ENCODE measurements around the gene ELP1.

ELP1 gene

DNA sequence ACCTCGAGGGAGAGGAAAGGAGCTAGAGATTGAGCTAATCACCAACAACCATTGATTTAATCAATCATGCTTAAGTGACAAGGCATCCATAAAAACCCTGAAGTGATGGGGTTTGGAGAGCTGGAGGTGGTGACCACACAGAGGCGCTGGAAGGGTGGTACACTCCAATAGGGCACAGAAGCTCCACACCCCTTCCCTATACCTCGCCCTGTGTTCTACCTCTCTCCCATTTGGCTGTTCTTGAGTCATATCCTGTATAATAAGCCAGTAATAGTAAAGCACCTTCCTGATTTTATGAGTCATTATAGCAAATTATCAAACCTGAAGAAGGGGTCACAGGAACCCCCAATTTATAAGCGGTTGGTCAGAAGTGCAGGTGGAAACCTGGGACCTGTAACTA lies 96.4 kb downstream of the ELP1 start:
- no peak for DNase-seq (ENCODE audit: low spot score)
- H3K27ac ChIP-seq, result no peak overlapping the region
- TF ChIP-seq, protein P1, sequence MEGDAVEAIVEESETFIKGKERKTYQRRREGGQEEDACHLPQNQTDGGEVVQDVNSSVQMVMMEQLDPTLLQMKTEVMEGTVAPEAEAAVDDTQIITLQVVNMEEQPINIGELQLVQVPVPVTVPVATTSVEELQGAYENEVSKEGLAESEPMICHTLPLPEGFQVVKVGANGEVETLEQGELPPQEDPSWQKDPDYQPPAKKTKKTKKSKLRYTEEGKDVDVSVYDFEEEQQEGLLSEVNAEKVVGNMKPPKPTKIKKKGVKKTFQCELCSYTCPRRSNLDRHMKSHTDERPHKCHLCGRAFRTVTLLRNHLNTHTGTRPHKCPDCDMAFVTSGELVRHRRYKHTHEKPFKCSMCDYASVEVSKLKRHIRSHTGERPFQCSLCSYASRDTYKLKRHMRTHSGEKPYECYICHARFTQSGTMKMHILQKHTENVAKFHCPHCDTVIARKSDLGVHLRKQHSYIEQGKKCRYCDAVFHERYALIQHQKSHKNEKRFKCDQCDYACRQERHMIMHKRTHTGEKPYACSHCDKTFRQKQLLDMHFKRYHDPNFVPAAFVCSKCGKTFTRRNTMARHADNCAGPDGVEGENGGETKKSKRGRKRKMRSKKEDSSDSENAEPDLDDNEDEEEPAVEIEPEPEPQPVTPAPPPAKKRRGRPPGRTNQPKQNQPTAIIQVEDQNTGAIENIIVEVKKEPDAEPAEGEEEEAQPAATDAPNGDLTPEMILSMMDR (IDR thresholded peaks at IDR 0.05), result no peak
- no peak overlapping the region for H3K4me3 ChIP-seq

DNA sequence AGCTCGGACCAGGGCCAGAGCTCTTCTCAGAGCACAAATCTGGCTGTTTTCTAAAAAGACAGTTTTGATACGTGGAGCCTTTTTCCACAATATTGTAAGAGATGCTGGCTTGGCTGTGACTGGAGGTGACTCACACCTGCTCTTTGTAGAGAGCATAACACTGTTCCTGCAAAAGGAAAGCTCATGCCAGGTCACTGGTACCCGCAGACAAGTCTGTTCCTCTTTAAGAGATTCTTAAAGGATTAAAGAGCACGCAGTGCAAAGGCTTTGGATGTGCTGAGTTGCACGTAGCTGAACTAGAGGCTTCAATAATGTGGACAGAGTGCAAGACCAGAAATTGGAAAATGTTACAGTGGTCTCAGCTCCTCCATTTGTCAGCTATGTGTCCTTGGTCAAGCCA lies 97.1 kb downstream of the ELP1 start:
- DNase-seq (ENCODE audit: low spot score), result no peak
- TF ChIP-seq, protein P1 (IDR thresholded peaks at IDR 0.05), result no peak
- H3K27ac ChIP-seq, result no peak overlapping the region
- no peak overlapping the region for H3K4me3 ChIP-seq

DNA sequence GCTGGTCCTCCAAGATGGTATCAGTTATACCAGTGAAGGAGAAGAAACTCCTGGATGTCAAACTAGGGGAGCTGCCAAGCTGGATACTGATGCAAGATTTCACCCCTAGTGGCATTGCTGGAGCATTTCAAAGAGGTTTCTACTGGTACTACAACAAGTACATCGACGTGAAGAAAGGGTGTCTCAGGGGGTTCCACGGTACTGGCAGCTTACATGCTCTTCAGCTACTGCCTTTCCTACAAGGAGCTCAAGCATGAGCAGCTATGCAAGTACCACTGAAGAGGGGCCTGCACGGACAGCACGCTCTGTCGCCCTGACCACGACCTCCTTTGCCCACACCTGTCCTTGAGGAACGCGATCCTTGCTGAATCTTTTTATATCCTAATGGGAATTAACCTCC lies 97.6 kb downstream of the ELP1 start:
- TF ChIP-seq, protein P1 (IDR thresholded peaks at IDR 0.05), result no peak
- no peak overlapping the region for H3K4me3 ChIP-seq
- no peak for DNase-seq (ENCODE audit: low spot score)
- H3K27ac ChIP-seq, result no peak overlapping the region

DNA sequence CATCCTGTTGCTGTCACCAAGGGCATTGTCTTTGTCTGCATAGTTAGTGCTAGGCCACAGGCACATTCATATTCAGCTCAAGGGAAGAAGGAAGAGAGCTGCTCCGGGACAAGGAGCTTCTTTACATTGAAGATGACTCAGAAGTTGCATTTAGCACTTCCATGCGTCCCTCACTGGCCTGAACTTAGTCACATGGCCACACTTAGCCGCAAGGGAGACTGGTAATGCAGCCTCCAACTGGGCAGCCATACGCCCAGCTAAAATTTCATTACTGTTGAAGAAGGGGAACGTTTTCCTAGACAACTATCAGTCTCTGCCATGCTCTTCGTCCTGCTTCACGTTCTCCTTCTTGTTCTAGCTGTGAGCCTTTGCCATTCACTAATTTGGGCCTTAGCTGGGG lies 98.1 kb downstream of the ELP1 start:
- Histone ChIP-seq H3K4me3 (no peak overlapping the region), H3K27ac (no peak overlapping the region)
- TF ChIP-seq, protein P1 (IDR thresholded peaks at IDR 0.05), result no peak
- DNase-seq (ENCODE audit: low spot score), result no peak

DNA sequence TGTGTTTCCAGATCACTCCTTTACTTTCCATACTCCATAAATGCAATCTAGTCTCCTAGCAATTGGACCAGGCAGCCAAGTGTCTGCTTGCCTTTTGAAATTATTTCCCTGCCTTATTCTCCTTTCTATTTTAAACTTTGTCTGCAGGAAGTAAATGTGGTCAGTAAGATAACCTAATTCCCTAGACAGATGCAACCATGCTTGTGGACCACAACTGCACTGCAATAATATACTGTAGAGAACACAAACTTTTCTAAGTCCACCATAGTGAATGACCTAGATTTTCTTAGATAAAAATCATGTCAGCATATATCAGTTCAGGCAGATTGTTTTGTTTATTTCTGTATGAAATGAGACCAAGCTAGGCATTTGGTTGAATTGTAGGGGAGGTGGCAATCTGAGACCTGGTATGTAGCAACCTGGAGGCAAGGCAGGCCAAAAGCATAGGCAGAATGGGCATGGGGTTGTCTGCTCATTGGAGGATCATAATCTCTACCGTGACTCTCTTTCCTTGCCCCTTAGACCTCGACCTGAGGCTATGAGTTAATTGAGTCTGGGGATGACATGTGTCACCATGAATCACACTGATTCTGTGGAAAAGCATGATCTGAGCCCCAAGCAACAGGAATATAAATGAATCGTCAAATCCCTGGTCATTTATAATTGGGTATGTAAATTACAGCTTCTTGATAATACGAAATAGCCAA lies 98.8 kb downstream of the ELP1 start:
- TF ChIP-seq, protein P1 (IDR thresholded peaks at IDR 0.05), result no peak
- Histone ChIP-seq H3K27ac (no peak overlapping the region), H3K4me3 (no peak overlapping the region)
- DNase-seq (ENCODE audit: low spot score), result no peak

DNA sequence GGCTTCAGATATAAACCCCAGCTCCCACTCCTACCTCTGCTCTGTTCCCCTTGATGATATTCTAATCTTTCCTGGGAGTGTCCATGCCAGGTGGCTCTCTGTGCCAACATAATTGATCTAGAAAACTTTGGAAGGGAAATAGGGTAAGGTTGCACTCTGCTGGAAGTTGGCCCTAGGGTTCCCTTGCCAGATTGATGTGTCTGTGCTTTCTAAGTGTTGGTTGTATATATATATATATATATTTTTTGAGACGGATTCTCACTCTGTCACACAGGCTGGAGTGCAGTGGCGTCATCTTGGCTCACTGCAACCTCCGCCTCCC lies 101.8 kb downstream of the ELP1 start:
- DNase-seq (ENCODE audit: low spot score), result no peak
- Histone ChIP-seq H3K4me3 (no peak overlapping the region), H3K27ac (no peak overlapping the region)
- TF ChIP-seq, protein P1 (IDR thresholded peaks at IDR 0.05), result no peak

DNA sequence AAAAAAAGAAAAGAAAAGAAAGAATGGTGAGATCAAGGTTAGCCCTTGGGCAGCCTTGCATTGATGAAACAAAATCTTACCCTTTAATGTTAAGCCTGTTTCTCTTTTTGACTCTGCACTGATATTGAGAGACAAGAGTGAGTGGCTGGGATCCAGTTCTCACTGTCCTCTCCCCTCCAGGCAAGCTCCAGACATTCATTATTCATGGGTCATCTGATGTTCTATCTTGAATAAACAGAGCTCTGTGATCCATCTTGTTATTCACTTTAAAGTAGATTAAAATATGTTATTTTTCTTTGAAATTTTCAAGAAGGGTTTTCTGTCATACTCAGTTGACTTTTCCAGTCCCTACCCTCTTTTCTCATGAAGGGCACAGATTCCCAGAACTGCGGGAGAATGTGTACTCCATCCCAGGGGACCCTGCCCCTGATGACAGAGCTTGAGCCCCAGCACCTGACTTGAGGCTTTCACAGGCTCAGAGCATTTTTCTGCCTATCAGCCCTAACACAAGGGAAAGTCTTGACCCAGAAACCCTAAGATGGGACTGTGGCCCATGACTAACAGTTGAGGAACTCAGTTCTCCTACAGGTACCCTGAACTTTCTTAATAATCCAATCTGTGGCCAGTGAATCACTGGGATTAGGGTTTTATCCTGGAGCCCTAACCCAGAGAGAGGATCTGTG lies 102.3 kb downstream of the ELP1 start:
- Histone ChIP-seq H3K4me3 (no peak overlapping the region), H3K27ac (no peak overlapping the region)
- no peak for DNase-seq (ENCODE audit: low spot score)
- TF ChIP-seq, protein P1 (IDR thresholded peaks at IDR 0.05), result no peak
